Activated CD4-positive, alpha-beta T cell treated with anti-CD3 and anti-CD28 coated beads, Interleukin-10, Interleukin-2, amounts not matched to agents 100 ng/mL and 50 ng/mL, durations not matched to agents 16 hours and 8 hours (primary cell): ENCODE data around the gene NUP214.
"Not testable (repeated sequence)": the region's sequence is repeated elsewhere in the genome, so short reads cannot be mapped to it uniquely, and the experiment has no call there.

Source experiments
- DNase-seq: peaks from one replicate; pipeline ENCODE4 v3.0.0-alpha.2; 2020

Gene NUP214

GRCh38 chr9:131237291-131237690 lies 111.9 kb downstream of the NUP214 start:
- no peak for DNase-seq

- peak; percentile 94 for DNase-seq
Observed at GRCh38 chr9:131237931-131238401, 112.6 kb downstream of the NUP214 start.

GRCh38 chr9:131238402-131239021 lies 113.1 kb downstream of the NUP214 start:
- no peak for DNase-seq

GRCh38 chr9:131239161-131239975 lies 114.0 kb downstream of the NUP214 start:
- DNase-seq = no peak

- no peak for DNase-seq
Observed at GRCh38 chr9:131240047-131240921, 114.9 kb downstream of the NUP214 start.

- DNase-seq = not testable (repeated sequence)
Observed at GRCh38 chr9:131244331-131244730, 118.9 kb downstream of the NUP214 start.

- DNase-seq = no peak
Observed at GRCh38 chr9:131246618-131247017, 121.2 kb downstream of the NUP214 start.

- no peak for DNase-seq
Observed at GRCh38 chr9:131252120-131252519, 126.7 kb downstream of the NUP214 start.

- no peak for DNase-seq
Observed at GRCh38 chr9:131253891-131254491, 128.6 kb downstream of the NUP214 start.

- DNase-seq = no peak
Observed at GRCh38 chr9:131254626-131255025, 129.2 kb downstream of the NUP214 start.

- DNase-seq = no peak
Observed at GRCh38 chr9:131255676-131256197, 130.4 kb downstream of the NUP214 start.

- no peak for DNase-seq
Observed at GRCh38 chr9:131257266-131258025, 132.1 kb downstream of the NUP214 start.

- no peak for DNase-seq
Observed at GRCh38 chr9:131258186-131258585, 132.8 kb downstream of the NUP214 start.

GRCh38 chr9:131258698-131259431 lies 133.5 kb downstream of the NUP214 start:
- DNase-seq = no peak

- no peak for DNase-seq
Observed at GRCh38 chr9:131259432-131259898, 134.1 kb downstream of the NUP214 start.

GRCh38 chr9:131259916-131260597 lies 134.7 kb downstream of the NUP214 start:
- no peak for DNase-seq

GRCh38 chr9:131260751-131261452 lies 135.5 kb downstream of the NUP214 start:
- no peak for DNase-seq

GRCh38 chr9:131262327-131263032 lies 137.1 kb downstream of the NUP214 start:
- no peak for DNase-seq

- DNase-seq = not testable (repeated sequence)
Observed at GRCh38 chr9:131263033-131263343, 137.6 kb downstream of the NUP214 start.
